ACC112 (cell line): ENCODE data around the gene KRT85.

Experiments used
- H2AFZ ChIP-seq: fragments of 200-600 bp; sonication (generic); one replicate; pipeline ENCODE4 v1.6.0; 2017; ENCODE audit warnings: antibody characterized with exemption, low read length; ENCODE audit not compliant: unreplicated experiment
- H3K27ac ChIP-seq: fragments of 200-600 bp; sonication (generic); 2 replicates; pipeline ENCODE4 v1.5.1; 2014; ENCODE audit warnings: low read depth, mild to moderate bottlenecking, antibody characterized with exemption, low read length, moderate library complexity
- H3K27me3 ChIP-seq: fragments of 200-600 bp; sonication (generic); 2 replicates; pipeline ENCODE4 v1.6.1; 2014; ENCODE audit warnings: mild to moderate bottlenecking, antibody characterized with exemption, low read length, moderate library complexity, mixed read lengths; ENCODE audit not compliant: insufficient read depth
- H3K36me3 ChIP-seq: fragments of 200-600 bp; sonication (generic); 2 replicates; pipeline ENCODE4 v1.6.1; 2016; ENCODE audit warnings: mild to moderate bottlenecking, antibody characterized with exemption, low read length, moderate library complexity, mixed read lengths; ENCODE audit not compliant: insufficient read depth
- H3K4me1 ChIP-seq: fragments of 200-600 bp; sonication (generic); one replicate; pipeline ENCODE4 v1.6.1; 2016; ENCODE audit warnings: low read length, mixed read lengths; ENCODE audit not compliant: insufficient read depth, unreplicated experiment, control insufficient read depth
- H3K4me3 ChIP-seq: fragments of 200-600 bp; sonication (generic); 2 replicates; pipeline ENCODE4 v1.5.1; 2014; ENCODE audit warnings: mild to moderate bottlenecking, low read depth, low read length
- H3K79me2 ChIP-seq: fragments of 200-600 bp; sonication (generic); one replicate; pipeline ENCODE4 v1.6.0; 2016; ENCODE audit warnings: low read length; ENCODE audit not compliant: control insufficient read depth, unreplicated experiment, insufficient read depth

The KRT85 gene

GRCh38 chr12:52356762-52357580 lies 10.3 kb downstream of the KRT85 start:
- Histone ChIP-seq H3K79me2 (no peaks in the 10 kb centered on the region), H3K36me3 (no peaks in the 10 kb centered on the region), H2AFZ (no peak overlapping the region), H3K4me1 (peaks cover 4% of the 10 kb centered on the region), H3K4me3 (no peak overlapping the region), H3K27me3 (peaks cover 34% of the 10 kb centered on the region), H3K27ac (no peak overlapping the region)

- no peak overlapping the region for H3K27ac ChIP-seq
- no peak overlapping the region for H3K4me3 ChIP-seq
- H2AFZ ChIP-seq = no peak overlapping the region
- peaks cover 4% of the 10 kb centered on the region for H3K4me1 ChIP-seq
- H3K27me3 ChIP-seq = peaks cover 34% of the 10 kb centered on the region
- H3K79me2 ChIP-seq = no peaks in the 10 kb centered on the region
- no peaks in the 10 kb centered on the region for H3K36me3 ChIP-seq
These were observed 11.1 kb downstream of the KRT85 start for GRCh38 chr12:52356031-52356761.

- Histone ChIP-seq H3K4me3 (no peak overlapping the region), H3K27me3 (peaks cover 41% of the 10 kb centered on the region), H3K4me1 (peaks cover 4% of the 10 kb centered on the region), H3K36me3 (no peaks in the 10 kb centered on the region), H3K79me2 (no peaks in the 10 kb centered on the region), H3K27ac (no peak overlapping the region), H2AFZ (no peak overlapping the region)
These were observed 12.1 kb downstream of the KRT85 start for GRCh38 chr12:52355176-52355575.

GRCh38 chr12:52354200-52354599 lies 13.1 kb downstream of the KRT85 start:
- H3K4me1 ChIP-seq = peaks cover 4% of the 10 kb centered on the region
- H3K79me2 ChIP-seq = no peaks in the 10 kb centered on the region
- H3K27ac ChIP-seq = no peak overlapping the region
- H2AFZ ChIP-seq = no peak overlapping the region
- no peaks in the 10 kb centered on the region for H3K36me3 ChIP-seq
- peaks cover 41% of the 10 kb centered on the region for H3K27me3 ChIP-seq
- H3K4me3 ChIP-seq = no peak overlapping the region

- Histone ChIP-seq H2AFZ (no peak overlapping the region), H3K79me2 (no peaks in the 10 kb centered on the region), H3K4me1 (peaks cover 4% of the 10 kb centered on the region), H3K36me3 (no peaks in the 10 kb centered on the region), H3K27me3 (peaks cover 41% of the 10 kb centered on the region), H3K4me3 (no peak overlapping the region), H3K27ac (no peak overlapping the region)
These were observed 13.5 kb downstream of the KRT85 start for GRCh38 chr12:52353766-52354165.

- Histone ChIP-seq H2AFZ (no peak overlapping the region), H3K27me3 (peaks cover 41% of the 10 kb centered on the region), H3K4me3 (no peak overlapping the region)
These were observed 14.3 kb downstream of the KRT85 start for GRCh38 chr12:52352951-52353350.

GRCh38 chr12:52351196-52352059 lies 15.9 kb downstream of the KRT85 start:
- H3K79me2 ChIP-seq = no peaks in the 10 kb centered on the region
- no peak overlapping the region for H3K4me3 ChIP-seq
- no peak overlapping the region for H2AFZ ChIP-seq
- peaks cover 41% of the 10 kb centered on the region for H3K27me3 ChIP-seq
- H3K27ac ChIP-seq = no peak overlapping the region
- no peaks in the 10 kb centered on the region for H3K36me3 ChIP-seq
- no peaks in the 10 kb centered on the region for H3K4me1 ChIP-seq

More at GRCh38 chr12:52352951-52353350, 14.3 kb downstream of the KRT85 start:
- Histone ChIP-seq H3K27ac (no peak overlapping the region), H3K79me2 (no peaks in the 10 kb centered on the region), H3K4me1 (no peaks in the 10 kb centered on the region), H3K36me3 (no peaks in the 10 kb centered on the region)

GRCh38 chr12:52350786-52351185 lies 16.5 kb downstream of the KRT85 start:
- no peaks in the 10 kb centered on the region for H3K79me2 ChIP-seq
- peaks cover 41% of the 10 kb centered on the region for H3K27me3 ChIP-seq
- H2AFZ ChIP-seq = no peak overlapping the region
- H3K36me3 ChIP-seq = no peaks in the 10 kb centered on the region
- H3K4me3 ChIP-seq = no peak overlapping the region
- no peaks in the 10 kb centered on the region for H3K4me1 ChIP-seq
- H3K27ac ChIP-seq = no peak overlapping the region

GRCh38 chr12:52350021-52350620 lies 17.2 kb downstream of the KRT85 start:
- Histone ChIP-seq H3K4me3 (no peak overlapping the region), H3K27me3 (peaks cover 36% of the 10 kb centered on the region), H3K36me3 (no peaks in the 10 kb centered on the region), H3K27ac (no peak overlapping the region), H3K4me1 (no peaks in the 10 kb centered on the region), H3K79me2 (no peaks in the 10 kb centered on the region), H2AFZ (no peak overlapping the region)

- H3K79me2 ChIP-seq = no peaks in the 10 kb centered on the region
- H2AFZ ChIP-seq = no peak overlapping the region
- peaks cover 28% of the 10 kb centered on the region for H3K27me3 ChIP-seq
- H3K36me3 ChIP-seq = no peaks in the 10 kb centered on the region
- no peaks in the 10 kb centered on the region for H3K4me1 ChIP-seq
- no peak overlapping the region for H3K4me3 ChIP-seq
- no peak overlapping the region for H3K27ac ChIP-seq
These were observed 18.1 kb downstream of the KRT85 start for GRCh38 chr12:52349196-52349595.
